GM18519 (cell line): Measurements from ENCODE around the gene CLCA4.
"Not testable (repeated sequence)": the region's sequence is repeated elsewhere in the genome, so short reads cannot be mapped to it uniquely, and the experiment has no call there.

Experiments used
- ATAC-seq: cut with Tn5 transposase; IDR thresholded peaks from one replicate; pipeline ENCODE4 v1.9.1; 2021; ENCODE audit warnings: mild to moderate bottlenecking, moderate library complexity; ENCODE audit not compliant: unreplicated experiment, low FRiP score

Gene CLCA4, protein sequence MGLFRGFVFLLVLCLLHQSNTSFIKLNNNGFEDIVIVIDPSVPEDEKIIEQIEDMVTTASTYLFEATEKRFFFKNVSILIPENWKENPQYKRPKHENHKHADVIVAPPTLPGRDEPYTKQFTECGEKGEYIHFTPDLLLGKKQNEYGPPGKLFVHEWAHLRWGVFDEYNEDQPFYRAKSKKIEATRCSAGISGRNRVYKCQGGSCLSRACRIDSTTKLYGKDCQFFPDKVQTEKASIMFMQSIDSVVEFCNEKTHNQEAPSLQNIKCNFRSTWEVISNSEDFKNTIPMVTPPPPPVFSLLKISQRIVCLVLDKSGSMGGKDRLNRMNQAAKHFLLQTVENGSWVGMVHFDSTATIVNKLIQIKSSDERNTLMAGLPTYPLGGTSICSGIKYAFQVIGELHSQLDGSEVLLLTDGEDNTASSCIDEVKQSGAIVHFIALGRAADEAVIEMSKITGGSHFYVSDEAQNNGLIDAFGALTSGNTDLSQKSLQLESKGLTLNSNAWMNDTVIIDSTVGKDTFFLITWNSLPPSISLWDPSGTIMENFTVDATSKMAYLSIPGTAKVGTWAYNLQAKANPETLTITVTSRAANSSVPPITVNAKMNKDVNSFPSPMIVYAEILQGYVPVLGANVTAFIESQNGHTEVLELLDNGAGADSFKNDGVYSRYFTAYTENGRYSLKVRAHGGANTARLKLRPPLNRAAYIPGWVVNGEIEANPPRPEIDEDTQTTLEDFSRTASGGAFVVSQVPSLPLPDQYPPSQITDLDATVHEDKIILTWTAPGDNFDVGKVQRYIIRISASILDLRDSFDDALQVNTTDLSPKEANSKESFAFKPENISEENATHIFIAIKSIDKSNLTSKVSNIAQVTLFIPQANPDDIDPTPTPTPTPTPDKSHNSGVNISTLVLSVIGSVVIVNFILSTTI

DNA sequence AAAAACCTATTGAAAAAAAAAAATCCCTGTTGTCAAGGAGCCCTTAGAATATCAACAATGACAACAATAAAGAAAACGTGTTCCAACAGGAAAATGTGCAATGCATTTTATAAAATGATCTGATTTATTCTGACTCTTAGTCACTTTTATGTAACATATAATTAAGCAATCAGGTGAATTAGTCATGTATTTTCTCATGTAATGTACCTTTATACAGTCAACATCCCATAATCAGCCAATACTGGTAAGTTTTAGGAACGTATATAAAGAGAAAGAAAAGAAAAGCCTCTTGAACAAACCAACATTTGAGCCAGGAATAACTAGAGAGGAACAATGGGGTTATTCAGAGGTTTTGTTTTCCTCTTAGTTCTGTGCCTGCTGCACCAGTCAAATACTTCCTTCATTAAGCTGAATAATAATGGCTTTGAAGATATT is at the start of gene CLCA4:
Gene CLCA4 (plus strand): TSS at position 292 of the 435 bp plus-strand sequence. CDS start 42 bp downstream, at position 334.
- no peak for ATAC-seq

DNA sequence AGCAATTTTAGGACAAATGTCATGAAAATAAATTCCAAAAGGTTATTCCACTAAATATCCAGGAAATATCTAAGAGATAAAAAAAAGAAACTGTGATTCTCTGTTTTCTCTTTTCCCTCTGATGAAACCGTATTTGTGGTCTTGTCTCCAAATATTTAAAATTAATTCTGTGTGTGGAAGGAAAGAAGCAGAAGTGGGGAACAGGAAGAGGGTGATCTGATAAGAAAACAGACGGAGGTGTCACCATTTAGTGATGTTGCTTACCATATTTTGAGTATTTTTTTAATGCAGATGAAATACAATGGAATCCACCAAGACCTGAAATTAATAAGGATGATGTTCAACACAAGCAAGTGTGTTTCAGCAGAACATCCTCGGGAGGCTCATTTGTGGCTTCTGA is 48.6 kb upstream of the CLCA4 start:
- no peak for ATAC-seq

DNA sequence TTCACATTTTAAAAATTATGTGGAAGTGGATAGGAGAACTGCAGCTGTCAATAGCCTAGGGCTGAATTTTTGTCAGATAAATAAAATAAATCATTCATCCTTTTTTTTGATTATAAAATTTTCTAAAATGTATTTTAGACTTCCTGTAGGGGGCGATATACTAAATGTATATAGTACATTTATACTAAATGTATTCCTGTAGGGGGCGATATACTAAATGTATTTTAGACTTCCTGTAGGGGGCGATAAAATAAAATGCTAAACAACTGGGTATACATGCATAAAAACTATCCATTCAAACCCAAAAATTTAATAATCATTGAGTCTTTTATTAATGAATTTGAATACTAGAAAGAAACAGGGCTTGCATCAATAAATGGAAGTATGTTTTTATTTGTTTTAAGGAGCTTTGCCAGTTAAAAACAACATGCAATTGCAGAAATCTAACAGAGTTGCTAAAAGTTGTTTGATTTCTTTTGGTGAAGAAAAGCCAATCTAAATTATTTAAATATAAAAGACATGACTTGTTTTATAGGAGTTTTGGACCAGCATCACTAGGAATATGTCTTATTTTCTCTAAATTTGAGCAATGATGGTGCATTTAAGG is 46.8 kb upstream of the CLCA4 start:
- ATAC-seq, result peak; percentile 48

DNA sequence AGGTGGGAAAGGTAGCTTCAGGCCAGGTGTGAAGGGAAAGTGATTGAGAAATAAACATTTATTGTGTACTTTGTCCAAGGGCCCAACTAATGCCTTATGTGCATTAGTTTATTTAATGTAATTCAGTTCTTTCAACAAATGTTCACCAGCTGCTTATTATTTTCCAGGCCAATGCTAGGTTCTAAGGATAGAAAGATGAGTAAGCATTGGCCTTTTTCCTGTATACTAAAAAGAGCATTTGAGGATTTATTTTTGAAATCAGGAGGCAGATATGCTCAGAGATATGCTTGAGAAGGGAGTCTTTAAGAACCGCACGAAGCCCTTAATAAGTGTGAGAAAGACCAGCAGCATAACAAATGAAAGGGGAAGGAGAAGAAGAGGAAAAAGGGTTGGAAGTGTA is 46.2 kb upstream of the CLCA4 start:
- ATAC-seq, result no peak

DNA sequence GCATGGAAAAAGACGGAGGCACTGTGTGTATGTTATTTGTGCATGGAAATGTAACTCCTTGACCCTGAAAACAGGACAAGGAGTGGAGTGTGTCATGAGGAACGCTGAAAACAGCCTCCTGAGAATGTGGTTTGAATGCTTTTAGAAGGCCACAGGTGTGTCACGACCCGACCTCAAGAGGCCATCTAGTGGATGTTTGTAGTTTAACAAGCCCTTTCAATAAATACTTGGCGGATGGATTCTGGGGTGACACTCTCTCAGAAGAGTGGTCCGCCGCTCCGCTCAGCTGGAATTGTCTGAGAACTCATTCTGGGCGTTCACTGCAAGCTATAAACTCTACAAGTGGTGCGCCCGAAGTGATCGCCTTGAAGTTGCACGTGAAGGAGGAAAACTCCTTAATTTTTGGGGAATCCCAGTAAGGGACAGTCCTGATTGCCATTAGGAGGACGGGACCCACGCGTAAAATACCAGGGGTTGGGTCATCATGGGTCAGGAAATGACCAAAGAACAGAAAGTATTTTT is 44.7 kb upstream of the CLCA4 start:
- not testable (repeated sequence) for ATAC-seq

DNA sequence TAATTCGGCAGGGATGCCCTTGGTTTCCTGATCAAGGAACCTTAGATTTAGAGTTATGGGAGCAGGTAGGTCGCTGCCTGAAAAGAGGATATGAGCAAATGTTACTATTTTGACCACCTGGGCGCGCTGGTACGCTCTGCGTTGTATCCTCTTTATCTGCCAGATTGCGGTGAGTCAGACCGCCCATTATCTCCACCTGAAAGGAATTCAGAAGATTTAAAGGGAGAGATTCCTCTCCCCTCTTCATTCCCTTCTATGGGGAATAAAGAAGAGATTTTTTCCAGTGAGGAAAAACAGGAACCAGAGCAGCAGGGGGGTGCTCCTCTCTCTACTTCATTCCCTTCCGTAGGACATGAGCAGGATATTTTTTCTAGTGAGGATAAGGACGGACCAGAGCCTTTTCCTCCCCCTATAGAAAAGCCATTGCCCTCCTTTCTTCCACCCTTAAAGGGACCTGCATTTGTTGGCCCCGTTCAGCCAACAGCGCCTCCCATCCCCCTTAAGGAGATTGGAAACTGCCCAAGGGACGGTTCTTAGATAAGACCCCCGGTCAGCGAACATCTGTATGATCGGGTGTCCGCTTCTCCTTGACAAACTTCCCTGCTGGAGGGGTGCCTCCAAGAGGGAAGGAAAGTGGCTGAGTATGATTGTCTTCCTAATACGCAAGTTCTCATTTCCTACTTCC is 44.0 kb upstream of the CLCA4 start:
- no peak for ATAC-seq

DNA sequence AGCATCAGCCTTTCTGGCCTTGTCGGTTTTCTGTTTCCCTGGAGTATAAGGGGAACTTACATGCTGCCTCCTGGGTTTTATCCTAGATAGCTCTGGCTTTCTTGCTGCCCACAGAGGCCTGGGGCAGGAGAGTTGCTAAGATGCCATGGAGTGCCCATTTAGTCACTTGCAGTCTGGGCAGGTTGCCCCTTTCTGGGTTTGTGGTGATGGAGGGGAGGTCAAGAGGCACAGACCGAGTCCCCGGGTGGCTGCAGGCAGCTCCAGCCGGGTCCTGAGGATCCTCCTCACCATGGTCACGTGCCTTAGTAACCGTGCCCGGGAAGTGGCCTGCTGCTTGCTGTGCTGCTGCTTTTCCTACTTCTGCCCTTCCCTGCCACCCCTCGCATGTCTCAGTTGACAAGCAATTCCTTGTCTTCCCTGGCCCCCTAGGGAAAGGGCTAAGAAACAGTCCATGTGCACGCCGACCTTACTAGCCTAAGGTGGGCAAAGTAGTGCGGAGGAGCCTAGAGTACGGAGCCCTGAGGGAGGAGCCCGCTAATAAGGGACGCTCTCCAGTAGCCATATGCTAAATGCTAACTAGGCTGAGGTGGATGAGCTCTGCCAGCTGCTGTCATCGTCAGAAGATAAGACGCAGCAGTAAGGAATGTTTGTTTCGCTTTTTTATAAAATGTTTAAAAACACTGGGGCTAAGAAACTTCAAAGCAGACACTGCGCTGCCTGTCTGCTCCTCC is 43.3 kb upstream of the CLCA4 start:
- no peak for ATAC-seq

DNA sequence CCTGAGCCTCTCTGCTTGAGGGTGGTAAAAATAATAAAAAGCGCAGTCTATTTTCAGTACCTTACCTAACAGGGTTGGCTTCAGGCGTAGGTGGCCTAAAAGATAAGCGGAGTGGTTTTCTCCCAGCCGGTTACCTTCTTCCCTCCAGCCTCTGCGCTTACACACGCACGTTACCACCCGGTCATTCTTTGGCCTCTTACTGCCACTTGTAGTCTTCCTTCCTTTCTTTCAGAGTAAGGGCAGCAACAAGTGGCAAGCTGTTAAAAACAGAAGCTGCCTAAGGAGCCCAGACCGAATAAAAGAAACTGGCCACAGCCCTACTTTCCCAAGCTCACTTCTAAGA is 42.8 kb upstream of the CLCA4 start:
- ATAC-seq, result no peak

DNA sequence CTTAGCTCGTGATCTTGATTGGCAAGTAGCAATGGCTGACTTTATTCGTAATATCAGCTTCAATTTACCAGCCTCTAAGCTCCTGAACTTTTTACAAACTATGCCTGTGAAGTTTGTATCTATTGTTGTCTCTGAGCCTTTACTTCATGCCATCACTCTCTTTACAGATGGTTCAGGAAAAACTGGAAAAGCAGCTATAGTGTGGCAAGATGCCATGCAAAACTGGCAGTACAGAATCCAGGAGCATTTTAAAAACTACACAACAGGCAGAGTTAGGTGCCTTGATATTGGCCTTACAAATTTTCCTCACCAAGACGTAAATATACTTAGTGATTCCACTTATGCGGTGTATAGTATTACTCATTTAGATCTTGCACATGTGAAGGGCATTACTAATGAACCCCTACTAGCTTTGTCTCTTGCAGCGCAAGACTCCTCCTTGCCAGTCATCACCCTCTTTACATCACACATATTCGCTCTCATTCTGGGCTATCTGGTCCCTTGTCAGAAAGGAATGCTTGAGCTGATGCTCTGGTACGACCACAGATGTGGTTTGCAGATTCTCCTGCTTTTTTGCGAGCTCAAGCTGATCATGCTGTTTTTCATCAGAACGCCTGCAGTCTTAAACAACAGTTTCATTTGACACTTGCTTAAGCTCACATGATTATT is 41.8 kb upstream of the CLCA4 start:
- ATAC-seq, result no peak

DNA sequence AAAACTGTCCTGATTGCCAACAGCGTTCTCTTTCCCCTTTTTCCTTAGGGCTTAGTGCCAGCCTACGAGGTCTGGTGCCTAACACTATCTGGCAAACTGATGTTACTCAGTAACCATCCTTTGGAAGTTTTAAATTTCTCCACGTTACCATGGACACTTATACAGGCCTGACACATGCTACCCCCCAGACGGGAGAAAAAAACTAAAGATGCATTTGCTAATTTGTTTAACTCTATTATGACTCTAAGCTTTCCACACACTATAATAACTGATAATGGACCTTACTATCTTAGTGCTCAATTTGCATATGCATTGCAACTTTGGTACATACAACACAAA is 41.3 kb upstream of the CLCA4 start:
- no peak for ATAC-seq

DNA sequence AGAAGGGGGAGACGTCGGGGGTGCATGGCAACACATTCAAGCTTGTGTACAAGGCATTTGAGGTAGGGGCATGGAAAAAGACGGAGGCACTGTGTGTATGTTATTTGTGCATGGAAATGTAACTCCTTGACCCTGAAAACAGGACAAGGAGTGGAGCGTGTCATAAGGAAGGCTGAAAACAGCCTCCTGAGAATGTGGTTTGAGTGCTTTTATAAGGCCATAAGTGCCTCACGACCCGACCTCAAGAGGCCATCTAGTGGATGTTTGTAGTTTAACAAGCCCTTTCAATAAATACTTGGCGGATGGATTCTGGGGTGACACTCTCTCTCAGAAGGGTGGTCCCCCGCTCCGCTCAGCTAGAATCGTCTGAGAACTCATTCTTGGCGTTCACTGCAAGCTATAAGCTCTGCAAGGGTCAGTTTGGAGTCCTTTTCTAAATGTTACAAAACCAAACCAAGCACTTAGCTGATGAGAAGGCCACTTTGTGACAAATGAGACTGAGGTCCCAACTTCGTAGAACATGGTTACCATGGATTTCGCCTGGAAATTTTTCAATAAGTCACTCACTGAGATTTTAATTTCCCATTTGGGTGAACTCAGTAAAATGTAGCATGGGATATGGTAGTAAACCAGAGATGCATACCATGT is 38.8 kb upstream of the CLCA4 start:
- ATAC-seq, result no peak

DNA sequence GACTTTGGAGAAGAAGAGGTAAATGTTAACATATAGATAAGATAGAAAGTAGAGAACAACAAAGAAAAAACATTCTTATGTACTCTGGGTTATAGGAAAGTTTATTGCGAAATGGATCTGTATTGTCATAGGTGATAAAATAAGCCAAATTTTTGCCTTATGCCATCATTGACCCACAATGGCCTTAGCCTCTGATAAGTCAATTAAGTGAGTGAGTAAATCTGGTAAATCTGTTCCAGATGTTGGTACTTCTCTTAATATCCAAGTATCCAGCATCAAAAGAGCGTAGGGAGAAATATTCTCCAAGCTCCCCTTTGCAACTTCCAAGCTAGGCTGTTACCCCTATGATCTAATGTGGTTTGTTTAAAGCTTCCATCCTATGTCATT is 38.3 kb upstream of the CLCA4 start:
- no peak for ATAC-seq

DNA sequence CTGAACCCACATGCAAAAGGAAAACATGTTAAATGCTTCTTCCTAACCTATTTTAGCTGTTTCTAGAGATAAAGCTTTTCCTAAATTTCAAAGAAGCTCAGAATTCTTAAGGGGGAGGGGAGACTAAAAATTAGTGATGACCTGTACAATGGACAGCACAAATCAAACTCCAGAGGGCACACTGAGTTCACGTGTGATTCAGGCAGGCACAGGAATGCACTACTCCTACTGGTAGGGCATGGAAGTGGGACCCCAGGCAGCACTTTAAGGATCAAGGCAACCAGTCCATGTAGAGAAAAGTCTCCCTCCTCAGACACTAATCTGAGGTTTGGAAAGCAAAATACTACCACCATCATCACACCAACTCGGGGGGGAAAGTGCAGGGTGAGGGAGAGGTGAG is 31.3 kb upstream of the CLCA4 start:
- ATAC-seq, result no peak

DNA sequence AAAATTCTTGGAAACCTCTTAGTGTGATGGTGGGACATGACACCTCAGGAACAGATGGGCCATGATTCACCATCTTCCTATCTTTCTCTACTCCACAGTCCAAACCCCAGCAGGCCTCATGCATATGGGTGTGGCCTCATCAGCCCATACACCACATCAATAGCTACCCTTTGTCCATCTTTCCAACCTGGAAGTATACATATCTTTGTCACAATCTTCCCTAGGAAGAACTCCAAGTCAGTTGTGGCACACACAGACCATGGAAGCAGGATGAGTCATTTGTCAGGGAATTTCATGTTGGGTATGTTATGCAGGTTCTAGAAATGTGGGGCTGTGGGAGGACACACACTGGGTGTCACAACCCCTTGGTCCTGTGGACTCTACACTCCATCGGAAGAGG is 30.5 kb upstream of the CLCA4 start:
- no peak for ATAC-seq

DNA sequence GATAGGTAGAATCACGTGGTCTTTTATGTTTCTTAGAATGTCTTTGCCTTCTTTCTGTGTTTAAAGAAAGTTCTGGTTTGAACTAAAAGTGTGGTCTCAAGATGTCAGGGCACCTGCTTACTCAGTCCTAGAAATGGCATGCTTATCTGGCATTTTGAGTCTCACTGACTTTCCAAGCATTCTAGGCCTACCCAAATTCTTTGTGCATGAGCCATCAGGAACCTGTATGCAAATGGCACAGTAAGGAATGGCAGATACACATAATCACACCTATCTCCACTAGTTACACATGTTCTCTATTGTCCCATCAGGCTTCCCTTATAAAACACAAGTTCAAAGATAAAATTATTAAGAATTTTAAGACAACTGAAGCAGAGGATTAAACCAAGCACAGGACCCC is 29.5 kb upstream of the CLCA4 start:
- no peak for ATAC-seq

DNA sequence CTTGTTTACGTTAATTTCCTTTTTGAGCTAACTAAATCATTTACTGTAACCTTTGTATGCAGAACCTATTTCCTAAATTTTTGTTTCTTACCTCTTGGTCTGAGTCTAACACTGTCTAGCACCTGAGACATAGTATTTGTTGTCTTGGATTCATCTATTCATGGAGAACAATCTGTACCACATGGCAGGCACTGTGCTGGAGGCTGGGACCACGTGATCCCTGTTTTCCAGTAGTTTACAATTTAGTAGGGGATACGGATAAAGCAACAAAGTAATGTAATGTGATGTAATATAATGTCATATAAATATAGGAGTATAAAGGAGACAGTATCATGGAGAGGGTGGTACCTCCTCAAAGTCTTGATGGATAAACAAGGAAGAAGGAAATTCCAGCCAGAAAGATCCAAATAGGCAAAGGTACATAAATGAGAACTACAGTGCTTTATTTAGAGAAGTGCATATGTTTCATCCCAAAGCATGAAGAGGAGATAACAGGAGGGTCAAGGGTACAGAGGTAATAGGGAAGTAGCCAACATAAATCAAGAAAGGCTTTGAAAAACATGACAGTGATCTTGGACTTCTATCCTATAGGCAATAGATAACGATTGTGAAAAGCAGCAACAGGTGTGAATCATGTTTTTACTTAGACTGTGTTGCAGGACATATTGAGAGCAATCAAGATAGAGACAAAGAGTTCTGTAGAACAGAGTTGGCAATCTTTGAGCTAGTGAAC is 25.9 kb upstream of the CLCA4 start:
- no peak for ATAC-seq

DNA sequence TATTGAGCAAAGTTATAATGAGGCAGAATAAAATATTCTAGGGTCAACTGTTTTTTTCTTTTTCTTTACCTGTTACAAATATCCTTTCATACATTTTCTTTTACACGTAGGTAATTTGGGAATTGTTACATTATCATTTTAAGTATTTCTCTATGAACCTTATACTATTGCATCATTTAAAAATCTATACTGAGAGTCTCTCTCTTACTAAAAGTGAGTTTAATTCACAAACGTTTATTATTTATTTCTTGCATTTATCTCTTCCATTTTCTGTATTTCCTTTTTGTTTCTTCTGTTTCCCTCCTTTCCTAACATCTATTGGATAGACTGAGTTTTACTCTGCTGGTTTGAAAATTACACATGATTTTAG is 25.4 kb upstream of the CLCA4 start:
- ATAC-seq, result no peak

DNA sequence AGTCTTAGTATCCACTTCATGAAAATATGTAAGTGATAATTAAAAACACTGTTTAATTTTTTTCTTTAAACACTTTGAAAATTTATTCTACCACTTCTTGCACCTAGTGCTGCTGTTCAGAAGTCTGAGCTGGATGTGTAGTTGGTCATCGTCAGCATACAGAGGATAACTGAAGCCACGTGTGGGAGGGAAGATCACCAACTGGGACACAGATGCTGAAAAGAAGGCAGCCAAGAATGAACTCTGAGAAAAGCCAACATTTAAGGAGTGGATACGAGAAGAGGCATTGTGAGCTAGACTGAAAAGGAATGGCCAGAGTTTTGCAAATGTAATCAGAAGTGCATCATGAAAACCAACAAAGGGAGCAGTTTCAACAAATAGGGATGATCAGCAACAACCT is 24.6 kb upstream of the CLCA4 start:
- no peak for ATAC-seq
